K562 (cell line): ENCODE results near the gene CYP2D6.
"Not testable (repeated sequence)": the region's sequence is repeated elsewhere in the genome, so short reads cannot be mapped to it uniquely, and the experiment has no call there.

Experiments
- CREBBP ChIP-seq: IDR thresholded peaks from one replicate; pipeline ENCODE4 v1.6.1; 2012; ENCODE audit warnings: low read depth, mild to moderate bottlenecking, control low read depth, inconsistent platforms, low read length
- EZH2 ChIP-seq: IDR thresholded peaks from 2 replicates; pipeline ENCODE4 v1.6.1; 2012; ENCODE audit warnings: low read depth, mild to moderate bottlenecking, inconsistent platforms, low read length, borderline replicate concordance
- JUND ChIP-seq, 2 experiments: IDR thresholded peaks; 2 replicates in 1 of 2; 3 replicates in 1 of 2; pipeline ENCODE4 v1.6.1; 2011; ENCODE audit warnings: borderline replicate concordance in 2 of 2, low read depth in 2 of 2, low read length in 2 of 2, improper control_type of control experiment in 1 of 2, missing biosample characterization in 1 of 2, missing genetic modification characterization in 1 of 2, missing genetic modification reagents in 1 of 2
- POLR2G ChIP-seq: fragments of 200-400 bp; formaldehyde crosslinking; IDR thresholded peaks from 2 replicates; pipeline ENCODE4 v1.6.1; 2017; ENCODE audit warnings: low read depth, mild to moderate bottlenecking, antibody characterized with exemption, low read length, moderate library complexity
- SP1 ChIP-seq: sonication (generic); formaldehyde crosslinking; IDR thresholded peaks from 2 replicates; pipeline ENCODE4 v1.8.1; 2022; ENCODE audit warnings: mild to moderate bottlenecking, missing genetic modification reagents
- TARDBP ChIP-seq: fragments of 450-650 bp; IDR thresholded peaks from 2 replicates; pipeline ENCODE4 v1.6.1; 2016
- ZNF12 ChIP-seq: sonication (generic); formaldehyde crosslinking; IDR thresholded peaks from 2 replicates; pipeline ENCODE4 v1.4.0; 2020; ENCODE audit warnings: mild to moderate bottlenecking, missing genetic modification reagents
- ZNF23 ChIP-seq: fragments of 250-450 bp; sonication (Bioruptor Pico); IDR thresholded peaks from 2 replicates; pipeline ENCODE4 v1.4.0; 2020; ENCODE audit warnings: mild to moderate bottlenecking
- TF ChIP-seq, protein P1 (sequence below): fragments of 450-650 bp; conservative IDR thresholded peaks from 2 replicates; pipeline ENCODE4 v1.6.1; 2016; ENCODE audit warnings: missing genetic modification characterization, low read depth, mild to moderate bottlenecking, control low read depth, missing compliant biosample characterization
- TF ChIP-seq, protein P2 (sequence below), 3 experiments: IDR thresholded peaks in 2 of 3; conservative IDR thresholded peaks in 1 of 3; 2 replicates each; pipeline ENCODE4 v1.5.1; 2011 to 2012; ENCODE audit warnings: low read length in 3 of 3, mild to moderate bottlenecking in 3 of 3, control low read depth in 2 of 3, improper control_type of control experiment in 1 of 3, inconsistent platforms in 1 of 3, low read depth in 1 of 3, mixed read lengths in 1 of 3, moderate library complexity in 1 of 3; ENCODE audit not compliant: insufficient read depth in 2 of 3
- TF ChIP-seq, protein P3 (sequence below): sonication (generic); formaldehyde crosslinking; IDR thresholded peaks from 2 replicates; pipeline ENCODE4 v1.8.0; 2022; ENCODE audit warnings: mild to moderate bottlenecking, missing genetic modification reagents
- TF ChIP-seq, protein P4 (sequence below): sonication (generic); formaldehyde crosslinking; IDR thresholded peaks from 2 replicates; pipeline ENCODE4 v1.9.0; 2022; ENCODE audit warnings: mild to moderate bottlenecking, missing genetic modification reagents
- TF ChIP-seq, protein P5 (sequence below): sonication (generic); formaldehyde crosslinking; IDR thresholded peaks from 2 replicates; pipeline ENCODE4 v1.8.1; 2023; ENCODE audit warnings: mild to moderate bottlenecking, missing genetic modification reagents

DNA sequence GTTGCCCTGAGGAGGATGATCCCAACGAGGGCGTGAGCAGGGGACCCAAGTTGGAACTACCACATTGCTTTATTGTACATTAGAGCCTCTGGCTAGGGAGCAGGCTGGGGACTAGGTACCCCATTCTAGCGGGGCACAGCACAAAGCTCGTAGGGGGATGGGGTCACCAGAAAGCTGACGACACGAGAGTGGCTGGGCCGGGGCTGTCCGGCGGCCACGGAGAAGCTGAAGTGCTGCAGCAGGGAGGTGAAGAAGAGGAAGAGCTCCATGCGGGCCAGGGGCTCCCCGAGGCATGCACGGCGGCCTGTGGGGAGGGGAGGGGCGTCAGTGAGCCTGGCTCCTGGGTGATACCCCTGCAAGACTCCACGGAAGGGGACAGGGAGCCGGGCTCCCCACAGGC is 9.5 kb upstream of the CYP2D6 start:
- TF ChIP-seq, protein P1, sequence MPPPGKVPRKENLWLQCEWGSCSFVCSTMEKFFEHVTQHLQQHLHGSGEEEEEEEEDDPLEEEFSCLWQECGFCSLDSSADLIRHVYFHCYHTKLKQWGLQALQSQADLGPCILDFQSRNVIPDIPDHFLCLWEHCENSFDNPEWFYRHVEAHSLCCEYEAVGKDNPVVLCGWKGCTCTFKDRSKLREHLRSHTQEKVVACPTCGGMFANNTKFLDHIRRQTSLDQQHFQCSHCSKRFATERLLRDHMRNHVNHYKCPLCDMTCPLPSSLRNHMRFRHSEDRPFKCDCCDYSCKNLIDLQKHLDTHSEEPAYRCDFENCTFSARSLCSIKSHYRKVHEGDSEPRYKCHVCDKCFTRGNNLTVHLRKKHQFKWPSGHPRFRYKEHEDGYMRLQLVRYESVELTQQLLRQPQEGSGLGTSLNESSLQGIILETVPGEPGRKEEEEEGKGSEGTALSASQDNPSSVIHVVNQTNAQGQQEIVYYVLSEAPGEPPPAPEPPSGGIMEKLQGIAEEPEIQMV (tag), result not testable (repeated sequence)
- TF ChIP-seq SP1; EZH2; TARDBP; JUND (IDR thresholded peaks at IDR 0.05; ENCODE audit: borderline replicate concordance, low read depth, low read length); JUND (tag; IDR thresholded peaks at IDR 0.05; ENCODE audit: borderline replicate concordance, low read depth, low read length); POLR2G; ZNF23; ZNF12 (CRISPR knock-in tag); CREBBP: not testable (repeated sequence)
- TF ChIP-seq, protein P2, sequence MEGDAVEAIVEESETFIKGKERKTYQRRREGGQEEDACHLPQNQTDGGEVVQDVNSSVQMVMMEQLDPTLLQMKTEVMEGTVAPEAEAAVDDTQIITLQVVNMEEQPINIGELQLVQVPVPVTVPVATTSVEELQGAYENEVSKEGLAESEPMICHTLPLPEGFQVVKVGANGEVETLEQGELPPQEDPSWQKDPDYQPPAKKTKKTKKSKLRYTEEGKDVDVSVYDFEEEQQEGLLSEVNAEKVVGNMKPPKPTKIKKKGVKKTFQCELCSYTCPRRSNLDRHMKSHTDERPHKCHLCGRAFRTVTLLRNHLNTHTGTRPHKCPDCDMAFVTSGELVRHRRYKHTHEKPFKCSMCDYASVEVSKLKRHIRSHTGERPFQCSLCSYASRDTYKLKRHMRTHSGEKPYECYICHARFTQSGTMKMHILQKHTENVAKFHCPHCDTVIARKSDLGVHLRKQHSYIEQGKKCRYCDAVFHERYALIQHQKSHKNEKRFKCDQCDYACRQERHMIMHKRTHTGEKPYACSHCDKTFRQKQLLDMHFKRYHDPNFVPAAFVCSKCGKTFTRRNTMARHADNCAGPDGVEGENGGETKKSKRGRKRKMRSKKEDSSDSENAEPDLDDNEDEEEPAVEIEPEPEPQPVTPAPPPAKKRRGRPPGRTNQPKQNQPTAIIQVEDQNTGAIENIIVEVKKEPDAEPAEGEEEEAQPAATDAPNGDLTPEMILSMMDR (IDR thresholded peaks at IDR 0.05 in 2 of 3, conservative IDR thresholded peaks at IDR 0.05 in 1 of 3; ENCODE audit: insufficient read depth in 2 of 3, low read depth in 1 of 3, low read length in 3 of 3), result not testable (repeated sequence)
- TF ChIP-seq, protein P3, sequence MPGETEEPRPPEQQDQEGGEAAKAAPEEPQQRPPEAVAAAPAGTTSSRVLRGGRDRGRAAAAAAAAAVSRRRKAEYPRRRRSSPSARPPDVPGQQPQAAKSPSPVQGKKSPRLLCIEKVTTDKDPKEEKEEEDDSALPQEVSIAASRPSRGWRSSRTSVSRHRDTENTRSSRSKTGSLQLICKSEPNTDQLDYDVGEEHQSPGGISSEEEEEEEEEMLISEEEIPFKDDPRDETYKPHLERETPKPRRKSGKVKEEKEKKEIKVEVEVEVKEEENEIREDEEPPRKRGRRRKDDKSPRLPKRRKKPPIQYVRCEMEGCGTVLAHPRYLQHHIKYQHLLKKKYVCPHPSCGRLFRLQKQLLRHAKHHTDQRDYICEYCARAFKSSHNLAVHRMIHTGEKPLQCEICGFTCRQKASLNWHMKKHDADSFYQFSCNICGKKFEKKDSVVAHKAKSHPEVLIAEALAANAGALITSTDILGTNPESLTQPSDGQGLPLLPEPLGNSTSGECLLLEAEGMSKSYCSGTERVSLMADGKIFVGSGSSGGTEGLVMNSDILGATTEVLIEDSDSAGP, result not testable (repeated sequence)
- TF ChIP-seq, protein P4, sequence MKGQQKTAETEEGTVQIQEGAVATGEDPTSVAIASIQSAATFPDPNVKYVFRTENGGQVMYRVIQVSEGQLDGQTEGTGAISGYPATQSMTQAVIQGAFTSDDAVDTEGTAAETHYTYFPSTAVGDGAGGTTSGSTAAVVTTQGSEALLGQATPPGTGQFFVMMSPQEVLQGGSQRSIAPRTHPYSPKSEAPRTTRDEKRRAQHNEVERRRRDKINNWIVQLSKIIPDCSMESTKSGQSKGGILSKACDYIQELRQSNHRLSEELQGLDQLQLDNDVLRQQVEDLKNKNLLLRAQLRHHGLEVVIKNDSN, result not testable (repeated sequence)
- TF ChIP-seq, protein P5, sequence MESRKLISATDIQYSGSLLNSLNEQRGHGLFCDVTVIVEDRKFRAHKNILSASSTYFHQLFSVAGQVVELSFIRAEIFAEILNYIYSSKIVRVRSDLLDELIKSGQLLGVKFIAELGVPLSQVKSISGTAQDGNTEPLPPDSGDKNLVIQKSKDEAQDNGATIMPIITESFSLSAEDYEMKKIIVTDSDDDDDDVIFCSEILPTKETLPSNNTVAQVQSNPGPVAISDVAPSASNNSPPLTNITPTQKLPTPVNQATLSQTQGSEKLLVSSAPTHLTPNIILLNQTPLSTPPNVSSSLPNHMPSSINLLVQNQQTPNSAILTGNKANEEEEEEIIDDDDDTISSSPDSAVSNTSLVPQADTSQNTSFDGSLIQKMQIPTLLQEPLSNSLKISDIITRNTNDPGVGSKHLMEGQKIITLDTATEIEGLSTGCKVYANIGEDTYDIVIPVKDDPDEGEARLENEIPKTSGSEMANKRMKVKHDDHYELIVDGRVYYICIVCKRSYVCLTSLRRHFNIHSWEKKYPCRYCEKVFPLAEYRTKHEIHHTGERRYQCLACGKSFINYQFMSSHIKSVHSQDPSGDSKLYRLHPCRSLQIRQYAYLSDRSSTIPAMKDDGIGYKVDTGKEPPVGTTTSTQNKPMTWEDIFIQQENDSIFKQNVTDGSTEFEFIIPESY (CRISPR knock-in tag), result not testable (repeated sequence)
